Measurements from ENCODE around the gene PIP4K2C. TPM values are rescaled to one million over a fixed set of nuclear protein-coding genes. Genes with fewer than 3 reads are reported as not detected.

PIP4K2C gene
- total and polyA plus RNA-seq, 2 of the 4 experiments (the other 2 are of a cell fraction), result 12.5 to 23.1 TPM

- Histone ChIP-seq H3K18ac (ENCODE audit: low read depth, low read length) (no peak overlapping the region), H3K4me1 (ENCODE audit: control insufficient read depth, insufficient read depth, low read length) (no peaks in the 10 kb centered on the region), H3K4me2 (ENCODE audit: low read depth, low read length) (no peak overlapping the region), H3K27me3 (ENCODE audit: control insufficient read depth, insufficient read depth, low read length) (peaks cover 23% of the 10 kb centered on the region), H2BK15ac (ENCODE audit: low read depth, low read length) (no peak overlapping the region), H2BK20ac (ENCODE audit: low read depth, low read length) (no peak overlapping the region), H2AFZ (replicated peaks; ENCODE audit: low read length, poor library complexity) (no peak overlapping the region), H2AK9ac (replicated peaks; ENCODE audit: low read depth, low read length, poor library complexity) (no peak overlapping the region), H2BK120ac (ENCODE audit: low read depth, low read length) (no peak overlapping the region), H4K91ac (ENCODE audit: insufficient read depth, low read depth, low read length) (no peak overlapping the region), H3K23ac (ENCODE audit: low read depth, low read length) (no peak overlapping the region), H3K27ac (ENCODE audit: insufficient read depth, low read length) (no peak overlapping the region), H3K56ac (ENCODE audit: extremely low read depth, insufficient read depth, low read length) (no peak overlapping the region), H3K36me3 (ENCODE audit: control insufficient read depth, insufficient read depth, low read length) (no peaks in the 10 kb centered on the region), H3K9ac (ENCODE audit: low read depth, low read length) (no peak overlapping the region), H3K4ac (ENCODE audit: low read depth, low read length) (no peak overlapping the region), H2BK5ac (ENCODE audit: low read depth, low read length, poor library complexity, severe bottlenecking) (no peak overlapping the region), H3K4me3 (ENCODE audit: insufficient read depth, low read depth, low read length) (no peak overlapping the region), H4K8ac (ENCODE audit: low read depth in 2 of 2, low read length in 2 of 2) (no peak overlapping the region), H4K5ac (ENCODE audit: low read depth, low read length) (no peak overlapping the region), H3K9me3 (ENCODE audit: control insufficient read depth, insufficient read depth, low read length) (peaks cover 4% of the 10 kb centered on the region; the same call in 1 of the 2 replicates), H3K14ac (replicated peaks; ENCODE audit: low read depth, low read length) (no peak overlapping the region), H3K79me1 (ENCODE audit: low read depth in 1 of 2, low read length in 2 of 2) (no peaks in the 10 kb centered on the region), H2AK5ac (ENCODE audit: low read depth, low read length) (no peak overlapping the region), H4K20me1 (ENCODE audit: insufficient read depth, low read length) (no peaks in the 10 kb centered on the region), H3K9me1 (ENCODE audit: insufficient read depth, low read length) (no peaks in the 10 kb centered on the region)
- intact Hi-C loops (cut with micrococcal nuclease) (no loop called here), dilution Hi-C loops (cut with HindIII; ENCODE audit: low sequenced_read_pairs, unreplicated experiment) (no loop called here), in situ Hi-C loops (cut with MboI; ENCODE audit: low sequenced_read_pairs) (no loop called here)
- DNase-seq (no peak), ATAC-seq (ENCODE audit: low read depth) (no peak)
- POLR2A ChIA-PET (ENCODE audit: unreplicated experiment), result no interaction called here
- BruUV-seq (replicated peaks), result no TSS peak
- TF ChIP-seq RFX5 (IDR thresholded peaks at IDR 0.05; ENCODE audit: low read depth, low read length) (no peak), NFE2L2 (IDR thresholded peaks at IDR 0.05; ENCODE audit: low read depth, low read length) (no peak), MXI1 (IDR thresholded peaks at IDR 0.05; ENCODE audit: borderline replicate concordance, low read depth, low read length) (no peak), SMC3 (IDR thresholded peaks at IDR 0.05; ENCODE audit: low read depth, low read length) (no peak), FOS (IDR thresholded peaks at IDR 0.05; ENCODE audit: low read depth, low read length) (no peak), CEBPB (IDR thresholded peaks at IDR 0.05; ENCODE audit: low read depth, low read length) (no peak), CHD1 (IDR thresholded peaks at IDR 0.05; ENCODE audit: low read depth, low read length) (no peak), ELK1 (IDR thresholded peaks at IDR 0.05; ENCODE audit: borderline replicate concordance, low read depth, low read length) (no peak), MAFK (IDR thresholded peaks at IDR 0.05; ENCODE audit: low read depth, low read length) (no peak), POLR2A (IDR thresholded peaks at IDR 0.05; ENCODE audit: low read depth, low read length) (no peak), RAD21 (IDR thresholded peaks at IDR 0.05; ENCODE audit: low read length) (no peak), BHLHE40 (IDR thresholded peaks at IDR 0.05; ENCODE audit: low read depth, low read length) (no peak), RCOR1 (IDR thresholded peaks at IDR 0.05; ENCODE audit: insufficient replicate concordance, low read length) (no peak), MAZ (IDR thresholded peaks at IDR 0.05; ENCODE audit: borderline replicate concordance, low read depth, low read length) (no peak)
- TF ChIP-seq, protein P1, sequence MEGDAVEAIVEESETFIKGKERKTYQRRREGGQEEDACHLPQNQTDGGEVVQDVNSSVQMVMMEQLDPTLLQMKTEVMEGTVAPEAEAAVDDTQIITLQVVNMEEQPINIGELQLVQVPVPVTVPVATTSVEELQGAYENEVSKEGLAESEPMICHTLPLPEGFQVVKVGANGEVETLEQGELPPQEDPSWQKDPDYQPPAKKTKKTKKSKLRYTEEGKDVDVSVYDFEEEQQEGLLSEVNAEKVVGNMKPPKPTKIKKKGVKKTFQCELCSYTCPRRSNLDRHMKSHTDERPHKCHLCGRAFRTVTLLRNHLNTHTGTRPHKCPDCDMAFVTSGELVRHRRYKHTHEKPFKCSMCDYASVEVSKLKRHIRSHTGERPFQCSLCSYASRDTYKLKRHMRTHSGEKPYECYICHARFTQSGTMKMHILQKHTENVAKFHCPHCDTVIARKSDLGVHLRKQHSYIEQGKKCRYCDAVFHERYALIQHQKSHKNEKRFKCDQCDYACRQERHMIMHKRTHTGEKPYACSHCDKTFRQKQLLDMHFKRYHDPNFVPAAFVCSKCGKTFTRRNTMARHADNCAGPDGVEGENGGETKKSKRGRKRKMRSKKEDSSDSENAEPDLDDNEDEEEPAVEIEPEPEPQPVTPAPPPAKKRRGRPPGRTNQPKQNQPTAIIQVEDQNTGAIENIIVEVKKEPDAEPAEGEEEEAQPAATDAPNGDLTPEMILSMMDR (conservative IDR thresholded peaks at IDR 0.05; ENCODE audit: low read depth, low read length), result no peak
- TF ChIP-seq, protein P2, sequence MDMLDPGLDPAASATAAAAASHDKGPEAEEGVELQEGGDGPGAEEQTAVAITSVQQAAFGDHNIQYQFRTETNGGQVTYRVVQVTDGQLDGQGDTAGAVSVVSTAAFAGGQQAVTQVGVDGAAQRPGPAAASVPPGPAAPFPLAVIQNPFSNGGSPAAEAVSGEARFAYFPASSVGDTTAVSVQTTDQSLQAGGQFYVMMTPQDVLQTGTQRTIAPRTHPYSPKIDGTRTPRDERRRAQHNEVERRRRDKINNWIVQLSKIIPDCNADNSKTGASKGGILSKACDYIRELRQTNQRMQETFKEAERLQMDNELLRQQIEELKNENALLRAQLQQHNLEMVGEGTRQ (IDR thresholded peaks at IDR 0.05; ENCODE audit: low read depth, low read length), result no peak
- CTCF ChIA-PET, result interaction anchor here (1.1 to 1.5 kb wide), 2 partner anchors 9 to 58 kb away, joined by 4 to 5 read pairs; partner anchors contain the start of gene B4GALNT1
- 29% methylated on average over 4 of the region's 5 CpGs; no CpG with 5 or more reads in 1 of the 2 experiments for WGBS, 2 experiments (ENCODE audit: extremely low coverage in 2 of 2, insufficient read length in 1 of 2)
Measured at GRCh38 chr12:57641699-57642442, 50.9 kb downstream of the PIP4K2C start.

Data from IMR-90 (cell line).